Activated CD8-positive, alpha-beta T cell treated with anti-CD3 and anti-CD28 coated beads for 36 hours (primary cell): Measurements from ENCODE around the gene EXOC4. TPM values are rescaled to one million over a fixed set of nuclear protein-coding genes. Genes with fewer than 3 reads are reported as not detected.

Source experiments
- ATAC-seq: fragments of 200-7000 bp; cut with Tn5 transposase; one replicate; pipeline ENCODE4 v1.10.0; 2021; ENCODE audit warnings: mild to moderate bottlenecking, moderate library complexity
- CTCF ChIA-PET: fragments of 350-600 bp; sonication (Branson Sonifier 250); formaldehyde crosslinking; loops from one replicate; lab custom pipeline; 2021; ENCODE audit warnings: antibody characterized with exemption; lab: Charles Lee
- POLR2A ChIA-PET: fragments of 350-600 bp; sonication (Branson Sonifier 250); formaldehyde crosslinking; loops from one replicate; lab custom pipeline; 2021; ENCODE audit warnings: antibody characterized with exemption; lab: Charles Lee
- DNase-seq: peaks from one replicate; pipeline ENCODE4 v3.0.0-alpha.2; 2020
- H3K27ac Mint-ChIP-seq: one replicate; pipeline ENCODE4 v1.8.0; 2021; ENCODE audit warnings: mild to moderate bottlenecking, mixed read lengths
- H3K27me3 Mint-ChIP-seq: one replicate; pipeline ENCODE4 v1.8.0; 2021; ENCODE audit warnings: mixed read lengths
- H3K36me3 Mint-ChIP-seq: one replicate; pipeline ENCODE4 v1.8.0; 2021; ENCODE audit warnings: low read depth, mixed read lengths
- H3K4me1 Mint-ChIP-seq: one replicate; pipeline ENCODE4 v1.8.0; 2021; ENCODE audit warnings: low read depth, mixed read lengths
- H3K4me3 Mint-ChIP-seq: one replicate; pipeline ENCODE4 v1.8.0; 2021; ENCODE audit warnings: mild to moderate bottlenecking, moderate library complexity, mixed read lengths
- H3K9me3 Mint-ChIP-seq: one replicate; pipeline ENCODE4 v1.8.0; 2021; ENCODE audit warnings: mixed read lengths
- CTCF ChIP-seq: fragments of 200-600 bp; IDR thresholded peaks from one replicate; pipeline ENCODE4 v1.8.0; 2022; ENCODE audit warnings: antibody characterized with exemption, mild to moderate bottlenecking
- intact Hi-C: fragments of 100-400 bp; cut with micrococcal nuclease; formaldehyde crosslinking; loops from one replicate; pipeline ENCODE4 v1.10.0; 2022
- total RNA-seq, 2 experiments: library from RNA; stranded (reverse); gene quantifications; one replicate each; pipeline ENCODE4 v1.2.3, GENCODE V29; 2021

The EXOC4 gene
- total RNA-seq, 2 experiments from 2014 or later, result 54.1 to 61.7 TPM

GRCh38 chr7:133411395-133411794, 158.5 kb downstream of the EXOC4 start:
- ATAC-seq, result no peak
- CTCF ChIA-PET, result no interaction called here

GRCh38 chr7:133412942-133413341, 160.1 kb downstream of the EXOC4 start:
- no peak for ATAC-seq
- DNase-seq, result no peak
- ChIA-PET POLR2A (no interaction called here), CTCF (interaction anchor here (0.5 kb wide), 1 partner anchor 305 kb away, joined by 3 read pairs; no protein-coding TSS in a partner anchor)
- TF ChIP-seq CTCF, result no peak
- Mint-ChIP-seq H3K27me3 (no peaks in the 10 kb centered on the region), H3K4me3 (no peak overlapping the region), H3K36me3 (peaks cover 7% of the 10 kb centered on the region), H3K9me3 (no peaks in the 10 kb centered on the region), H3K4me1 (peaks cover 16% of the 10 kb centered on the region), H3K27ac (no peak overlapping the region)
- intact Hi-C loops, result no loop called here

More at GRCh38 chr7:133411395-133411794, 158.5 kb downstream of the EXOC4 start:
- intact Hi-C loops, result no loop called here
- Mint-ChIP-seq H3K27me3 (no peaks in the 10 kb centered on the region), H3K4me3 (no peak overlapping the region), H3K27ac (no peak overlapping the region), H3K9me3 (no peaks in the 10 kb centered on the region), H3K4me1 (peaks cover 5% of the 10 kb centered on the region), H3K36me3 (peaks cover 7% of the 10 kb centered on the region)
- no peak for DNase-seq
- POLR2A ChIA-PET, result no interaction called here
- TF ChIP-seq CTCF, result no peak

DNA sequence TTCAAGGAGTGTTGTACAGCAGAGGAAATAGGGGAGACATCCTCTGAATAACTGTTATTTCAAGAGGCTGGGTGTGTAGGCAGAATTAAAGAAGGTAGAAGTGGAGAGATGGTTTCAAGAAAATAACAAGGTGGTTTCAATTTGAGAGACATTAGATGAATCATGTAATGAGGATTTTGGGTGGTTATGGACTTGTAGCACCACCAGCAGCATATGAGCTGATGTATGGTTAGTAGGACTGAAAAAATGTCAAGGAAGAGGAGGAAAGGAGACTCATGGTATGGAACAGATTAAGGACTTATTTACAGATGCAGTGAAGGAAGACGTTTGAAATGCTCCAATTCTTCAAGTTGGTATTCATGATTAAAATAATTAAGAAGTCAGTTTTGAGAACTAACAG, 166.2 kb downstream of the EXOC4 start:
- ChIA-PET CTCF (no interaction called here), POLR2A (no interaction called here)
- TF ChIP-seq CTCF, result no peak
- Mint-ChIP-seq H3K36me3 (peaks cover 14% of the 10 kb centered on the region), H3K9me3 (peaks cover 4% of the 10 kb centered on the region), H3K4me1 (peaks cover 27% of the 10 kb centered on the region), H3K27me3 (no peaks in the 10 kb centered on the region), H3K4me3 (no peak overlapping the region), H3K27ac (no peak overlapping the region)
- no peak for ATAC-seq
- intact Hi-C loops, result no loop called here
- no peak for DNase-seq

DNA sequence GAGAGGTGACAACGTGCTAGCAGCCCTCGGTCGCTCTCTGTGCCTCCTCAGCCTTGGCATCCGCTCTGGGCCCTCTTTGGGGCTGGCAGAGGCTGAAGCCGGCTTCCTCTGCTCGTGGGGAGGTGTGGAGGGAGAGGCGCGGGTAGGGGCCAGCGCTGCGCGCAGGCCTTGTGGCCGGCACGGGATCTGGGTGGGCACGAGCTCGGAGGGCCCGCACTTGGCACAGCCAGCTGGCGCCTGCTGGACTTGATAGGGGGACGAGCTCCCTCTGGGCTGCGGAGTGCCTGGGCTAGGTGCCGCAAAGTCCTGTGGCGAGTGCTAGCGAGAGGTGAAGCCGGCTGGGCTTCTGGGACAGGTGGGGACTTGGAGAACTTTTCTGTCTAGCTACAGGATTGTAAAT, 170.7 kb downstream of the EXOC4 start:
- peaks cover 4% of the 10 kb centered on the region for H3K9me3 Mint-ChIP-seq
- H3K4me1 Mint-ChIP-seq, result peaks cover 23% of the 10 kb centered on the region
- no peak overlapping the region for H3K4me3 Mint-ChIP-seq
- no peak overlapping the region for H3K27ac Mint-ChIP-seq
- ChIA-PET POLR2A (no interaction called here), CTCF (no interaction called here)
- intact Hi-C loops, result no loop called here
- no peak for ATAC-seq
- DNase-seq, result no peak
- peaks cover 26% of the 10 kb centered on the region for H3K36me3 Mint-ChIP-seq
- no peak for TF ChIP-seq CTCF
- no peaks in the 10 kb centered on the region for H3K27me3 Mint-ChIP-seq

GRCh38 chr7:133428326-133428725, 175.4 kb downstream of the EXOC4 start:
- H3K27ac Mint-ChIP-seq, result no peak overlapping the region
- no peak for TF ChIP-seq CTCF
- peaks cover 17% of the 10 kb centered on the region for H3K4me1 Mint-ChIP-seq
- H3K27me3 Mint-ChIP-seq, result no peaks in the 10 kb centered on the region
- CTCF ChIA-PET, result interaction anchor here (0.6 kb wide), 1 partner anchor 19 kb away, joined by 3 read pairs; no protein-coding TSS in a partner anchor
- peaks cover 20% of the 10 kb centered on the region for H3K36me3 Mint-ChIP-seq
- DNase-seq (no peak), ATAC-seq (no peak)
- H3K4me3 Mint-ChIP-seq, result no peak overlapping the region
- POLR2A ChIA-PET, result no interaction called here
- intact Hi-C loops, result no loop called here
- H3K9me3 Mint-ChIP-seq, result no peaks in the 10 kb centered on the region
